Measurements from ENCODE around the gene LRRC28.

Gene LRRC28

DNA sequence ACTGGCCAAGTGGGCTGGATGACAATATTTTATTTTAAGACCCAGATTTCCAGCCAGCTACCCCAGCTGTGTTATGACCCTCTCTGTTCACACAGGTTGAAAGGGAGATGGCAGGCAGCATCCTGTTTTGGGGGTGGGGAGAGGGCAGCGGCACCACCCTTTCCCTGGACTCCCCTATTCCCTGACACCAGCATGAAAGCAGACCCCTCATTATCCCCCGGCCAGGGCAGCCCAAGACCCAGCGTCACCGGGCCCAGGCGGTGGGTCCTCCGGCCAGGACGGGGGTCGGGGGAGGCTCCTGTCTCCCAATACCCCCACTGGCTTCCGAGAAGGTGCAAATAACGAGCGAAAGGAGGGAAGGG lies 186.9 kb downstream of the LRRC28 start:
- no peak for ATAC-seq

DNA sequence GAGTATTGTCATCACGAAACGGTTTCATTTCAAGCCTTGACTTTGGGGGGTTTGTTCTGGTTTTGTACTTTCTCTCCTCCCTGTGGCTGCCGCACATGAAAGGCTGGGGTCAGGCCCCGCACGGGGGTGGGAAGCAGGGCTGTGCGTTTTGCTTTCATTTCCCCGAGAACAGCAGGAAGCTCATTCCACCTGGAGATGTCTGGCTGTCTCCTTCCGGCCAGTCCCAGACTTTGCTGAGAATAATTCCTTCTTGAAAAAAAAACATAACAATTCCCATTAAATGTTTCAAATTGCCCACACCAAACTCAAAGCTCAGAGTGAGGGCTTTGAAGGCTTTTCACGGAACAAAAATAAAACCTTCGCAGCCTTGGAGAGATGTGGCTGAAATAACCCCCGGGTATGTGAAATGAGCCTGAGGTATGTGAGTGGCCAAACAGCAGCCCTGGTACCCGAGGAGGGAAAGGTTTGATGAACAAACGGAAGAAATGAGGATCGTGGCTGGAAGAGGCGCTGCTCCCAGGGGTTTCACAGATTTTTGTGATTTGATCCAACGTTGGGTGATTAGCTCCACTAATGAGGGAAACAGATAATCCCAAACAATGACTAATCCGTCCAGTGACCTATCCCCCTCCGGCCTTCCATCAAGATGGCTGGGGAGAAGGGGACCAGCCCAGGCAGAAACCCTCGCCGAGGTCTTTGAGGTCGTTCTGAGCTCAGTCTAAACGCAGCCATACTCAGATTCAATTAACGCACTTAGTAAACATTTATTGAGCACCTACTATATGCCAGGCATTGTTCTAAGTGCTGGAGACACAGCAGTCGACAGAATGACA lies 187.6 kb downstream of the LRRC28 start:
- ATAC-seq, result no peak

DNA sequence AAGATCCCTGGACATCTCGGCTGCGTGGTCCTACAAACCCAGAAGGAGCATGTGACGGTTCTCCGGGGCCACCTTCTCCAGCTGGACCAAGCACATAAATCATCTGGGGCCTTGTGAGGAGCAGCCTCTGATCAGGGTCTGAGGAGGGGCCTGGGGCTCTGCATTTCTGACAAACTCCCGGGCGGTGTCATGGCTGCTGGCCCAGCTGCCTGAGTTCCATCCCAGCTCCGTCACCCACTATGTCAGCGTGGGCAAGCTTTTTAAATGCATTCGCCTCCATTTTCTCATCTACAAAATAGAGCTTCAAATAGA lies 188.2 kb downstream of the LRRC28 start:
- ATAC-seq, result no peak

DNA sequence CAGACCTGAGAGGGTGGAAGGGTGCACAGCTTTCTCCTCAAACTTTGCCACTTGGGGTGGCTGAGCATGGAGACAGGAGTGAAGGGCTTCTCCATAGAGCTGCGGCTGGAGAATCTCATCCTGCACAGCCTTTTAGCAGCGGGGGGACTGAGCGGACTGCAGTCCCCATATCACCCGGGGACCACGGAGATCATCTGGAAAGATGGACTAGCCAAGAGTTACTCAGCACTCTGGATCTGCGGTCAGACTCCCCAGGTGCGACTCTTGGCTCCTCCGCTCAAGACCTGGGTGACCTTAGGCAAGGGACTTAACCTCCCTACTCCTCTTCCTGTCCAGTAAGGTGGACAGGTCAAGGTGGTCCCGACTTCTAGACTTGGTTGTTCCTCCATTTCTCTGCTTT lies 188.7 kb downstream of the LRRC28 start:
- no peak for ATAC-seq
